HT-29 (cell line): ENCODE results near the gene RAB36. TPM values are rescaled to one million over a fixed set of nuclear protein-coding genes. Genes with fewer than 3 reads are reported as not detected.
A peak's percentile ranks its signal among the peaks of the same experiment; 100 is the strongest.

Source experiments
- DNase-seq: peaks from one replicate; pipeline ENCODE4 v3.0.0-alpha.2; 2015; ENCODE audit warnings: low spot score
- total RNA-seq: library from RNA; depleted of rRNA; stranded (reverse); fragments of >200 nt; shearing (Covaris generic); gene quantifications from 2 replicates; pipeline ENCODE4 v1.2.3, GENCODE V29; 2014

The RAB36 gene
- total RNA-seq, 1 experiment from 2014 or later, result 1.5 TPM

DNA sequence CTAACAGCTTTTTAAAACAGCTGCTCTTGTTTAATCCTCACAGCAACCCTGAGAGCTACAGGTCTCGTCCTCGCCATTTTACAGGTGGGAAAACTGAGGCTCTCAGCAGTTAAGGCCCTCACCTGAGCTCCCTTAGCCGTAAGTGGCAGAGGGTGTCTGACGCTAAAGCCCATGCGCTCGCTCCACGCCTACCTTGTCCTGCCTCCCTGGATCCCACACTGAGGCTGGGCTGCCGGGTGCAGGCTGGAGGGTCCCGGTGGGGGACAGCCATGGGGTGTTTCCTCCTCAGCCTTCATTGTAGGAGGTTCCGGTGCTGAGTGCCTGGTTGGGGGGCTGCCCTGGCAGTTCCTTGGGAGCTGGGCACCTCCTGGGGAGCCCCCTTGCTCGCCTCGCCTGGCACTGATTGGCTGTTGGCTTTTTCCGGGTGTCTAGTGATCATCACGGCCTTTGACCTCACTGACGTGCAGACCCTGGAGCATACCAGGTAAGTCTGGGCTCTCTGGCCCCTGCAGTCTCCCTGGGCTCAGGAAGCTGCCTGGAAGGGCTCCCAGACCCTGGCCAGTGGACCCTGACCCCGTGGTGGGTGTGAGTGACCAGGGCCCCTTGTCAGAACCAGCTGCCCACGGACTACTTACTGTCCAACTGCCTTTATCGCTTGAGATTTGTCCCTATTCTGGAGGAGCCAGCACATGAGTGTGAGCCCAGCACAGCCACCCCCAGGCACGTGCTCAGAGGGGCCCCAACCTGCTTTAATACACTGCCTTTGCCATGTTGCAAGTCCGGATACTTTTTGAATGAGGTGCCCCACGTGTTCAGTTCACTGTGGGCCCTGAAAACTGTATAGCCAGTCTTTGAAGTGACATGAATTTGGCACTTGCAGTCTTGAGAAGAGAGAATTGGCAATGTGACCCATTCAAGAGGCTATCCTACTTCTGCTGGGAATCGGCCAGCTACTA, 12.6 kb downstream of the RAB36 start:
- DNase-seq, result no peak

DNA sequence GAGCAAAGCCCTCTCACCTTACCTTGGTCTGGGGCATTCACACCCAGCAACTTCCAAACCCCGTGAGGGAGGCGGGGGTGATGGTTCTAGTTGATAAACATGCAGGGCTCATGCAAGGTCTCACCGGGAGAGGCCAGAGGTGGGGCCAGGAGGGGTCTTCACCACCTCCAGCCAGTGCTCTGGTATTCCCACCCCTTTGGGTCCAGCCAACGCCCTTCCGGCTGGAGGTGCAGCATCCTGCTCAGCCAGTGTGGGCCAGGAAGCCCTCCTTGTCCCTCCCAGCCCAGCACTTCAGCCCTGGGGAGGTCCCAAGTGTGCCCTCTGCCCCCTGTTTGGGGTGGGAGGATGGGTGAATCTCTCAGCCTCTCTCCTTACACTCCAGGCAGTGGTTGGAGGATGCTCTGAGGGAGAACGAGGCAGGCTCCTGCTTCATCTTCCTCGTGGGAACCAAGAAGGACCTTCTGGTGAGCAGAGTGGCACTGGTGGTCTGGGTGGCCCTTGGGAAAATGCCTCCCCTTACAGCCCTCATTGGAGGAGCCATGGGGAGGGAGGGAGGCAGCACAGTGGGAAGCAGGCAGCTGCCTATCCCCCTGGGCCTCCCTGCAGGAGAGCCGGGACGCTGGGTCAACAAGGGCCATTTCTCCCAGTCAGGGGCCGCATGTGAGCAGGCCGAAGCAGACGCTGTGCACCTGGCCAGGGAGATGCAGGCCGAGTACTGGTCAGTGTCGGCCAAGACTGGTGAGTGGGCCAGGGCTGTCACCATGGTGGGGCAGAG, 13.4 kb downstream of the RAB36 start:
- DNase-seq, result no peak

DNA sequence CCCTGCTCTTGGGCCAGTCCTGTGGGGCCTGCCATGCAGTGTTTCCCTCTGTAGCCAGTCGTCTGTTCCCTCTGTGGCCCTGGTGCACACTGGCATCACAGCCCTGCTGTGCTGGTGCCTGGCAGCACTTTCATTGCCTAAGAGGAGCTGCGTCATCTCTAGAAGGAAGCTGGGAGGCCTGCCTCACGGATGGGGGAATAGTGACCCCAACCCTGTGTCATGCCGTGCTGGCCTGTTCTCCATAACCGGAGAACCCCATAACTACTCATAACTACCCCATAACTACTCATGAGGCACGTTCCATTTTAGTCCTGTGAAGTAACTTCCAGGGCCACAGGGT, 14.0 kb downstream of the RAB36 start:
- no peak for DNase-seq

- DNase-seq, result no peak
These were observed 15.8 kb downstream of the RAB36 start for GRCh38 chr22:23161029-23161428.

- no peak for DNase-seq
These were observed 16.3 kb downstream of the RAB36 start for GRCh38 chr22:23161574-23161973.

DNA sequence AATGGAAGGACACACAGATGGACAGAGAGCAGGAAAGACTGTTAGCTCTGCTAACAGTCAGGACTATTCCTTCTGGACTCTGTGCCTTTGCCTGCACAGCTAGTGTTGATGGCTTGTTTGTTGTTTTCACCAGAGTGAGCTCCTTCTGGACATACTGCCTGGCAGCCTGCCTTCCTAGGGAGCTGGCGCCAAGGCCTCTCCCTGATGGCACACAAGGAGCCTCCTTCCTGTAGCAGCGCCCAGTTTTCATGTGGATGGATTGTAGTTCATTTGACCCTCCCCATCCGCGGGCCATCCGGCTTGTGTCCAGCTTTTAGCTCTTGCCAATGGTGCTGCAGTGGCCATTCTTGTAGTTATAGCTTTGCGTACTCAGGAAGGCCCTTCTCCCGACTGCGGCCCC, 18.4 kb downstream of the RAB36 start:
- DNase-seq, result no peak

GRCh38 chr22:23164091-23164490, 18.8 kb downstream of the RAB36 start:
- no peak for DNase-seq

GRCh38 chr22:23166042-23166831, 21.0 kb downstream of the RAB36 start:
- DNase-seq, result no peak

DNA sequence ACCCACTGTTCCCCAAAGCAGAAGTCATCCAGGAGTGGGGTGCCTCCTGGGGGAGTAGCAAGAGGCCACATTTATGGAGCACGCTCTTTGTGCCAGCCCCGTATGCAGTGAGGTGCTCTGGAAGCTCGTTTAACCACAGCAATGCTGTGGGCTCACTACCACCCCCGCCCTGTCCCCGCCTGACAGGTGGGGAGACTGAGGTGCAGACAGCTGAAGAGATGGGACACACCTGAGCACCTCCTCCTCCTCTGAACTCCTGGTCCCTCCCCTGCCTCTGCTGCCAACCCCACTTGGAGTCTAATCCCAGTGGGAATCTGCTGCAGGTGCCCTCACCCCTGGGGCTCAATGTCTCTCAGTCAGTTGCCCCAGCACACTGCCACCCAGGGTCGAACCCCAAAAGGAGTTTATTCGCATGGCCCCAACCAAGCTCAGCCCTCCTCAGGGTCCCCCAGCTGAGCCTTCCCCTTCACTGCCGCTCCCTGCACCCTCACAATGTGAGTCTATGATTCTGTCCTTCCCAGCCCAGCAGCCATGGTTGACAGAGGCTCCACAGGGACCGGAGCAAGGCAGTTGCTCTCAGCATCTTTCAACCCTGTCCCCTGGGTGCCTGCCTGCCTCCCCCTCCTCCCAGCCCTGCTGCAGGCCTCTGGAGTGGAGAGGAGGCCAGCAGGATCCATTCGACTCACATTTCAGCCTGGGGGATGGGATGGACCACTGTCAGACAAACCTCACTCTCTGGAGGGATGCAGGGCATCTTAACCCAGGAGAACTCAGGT, 21.8 kb downstream of the RAB36 start:
- DNase-seq, result no peak

- DNase-seq, result no peak
These were observed 23.2 kb downstream of the RAB36 start for GRCh38 chr22:23168391-23169042.

DNA sequence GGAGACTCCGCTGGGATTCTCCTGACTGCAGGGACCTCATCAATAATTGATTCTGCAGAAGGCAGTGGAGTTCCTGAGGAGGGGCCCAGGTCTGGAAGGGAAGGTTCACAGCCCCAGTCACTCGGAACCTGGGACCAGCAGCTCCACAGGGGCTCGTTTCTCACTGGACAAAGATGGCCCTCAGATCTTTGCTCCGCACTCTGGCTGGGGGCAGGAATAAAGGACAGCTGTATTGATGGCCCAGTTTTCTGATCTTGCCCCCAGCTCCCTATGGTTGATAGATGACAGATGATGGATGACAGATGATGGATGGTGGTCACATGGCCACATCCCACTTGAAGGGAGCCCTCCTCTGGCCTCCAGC, 23.7 kb downstream of the RAB36 start:
- DNase-seq, result no peak

DNA sequence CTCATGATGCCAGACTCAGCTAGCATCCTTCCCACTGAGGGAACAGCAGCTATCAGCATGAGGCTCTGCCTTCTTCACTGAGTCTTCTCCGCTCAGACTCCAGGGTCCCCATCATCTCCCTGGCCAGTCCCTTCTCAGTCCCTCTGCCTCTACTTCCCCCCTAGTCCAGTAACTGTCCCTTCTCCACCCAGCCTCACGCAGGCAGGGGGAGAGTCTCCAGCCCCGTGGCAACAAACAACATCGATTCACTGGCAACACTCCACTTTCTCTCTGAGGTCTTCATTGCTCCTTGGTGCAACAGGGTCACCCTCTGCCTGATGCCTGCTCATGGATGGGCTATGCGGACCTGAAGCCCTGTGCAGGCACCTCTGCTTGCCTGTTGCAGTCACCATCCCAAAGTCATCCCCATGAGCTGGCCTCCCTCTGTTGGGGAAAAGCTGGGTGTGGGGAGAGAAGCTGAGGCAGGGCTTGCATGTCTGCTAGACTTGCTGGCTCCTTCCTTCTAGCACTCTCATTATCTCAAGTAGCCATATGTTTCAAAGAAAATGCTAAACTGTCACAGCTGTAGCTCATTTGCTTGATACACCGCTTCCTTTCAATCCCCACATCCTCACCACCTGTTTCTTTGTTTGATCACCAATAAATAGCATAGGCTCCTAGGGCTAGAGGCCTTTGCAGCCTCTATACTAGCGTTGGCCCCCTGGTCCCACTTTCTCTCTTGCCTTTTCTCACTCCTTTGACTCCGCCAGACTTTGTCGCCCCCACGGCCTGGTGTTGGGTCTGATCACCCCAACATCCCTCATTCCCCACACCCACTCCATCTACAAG, 30.8 kb downstream of the RAB36 start:
- DNase-seq, result no peak

- DNase-seq, result no peak
These were observed 31.4 kb downstream of the RAB36 start for GRCh38 chr22:23176645-23177027.

DNA sequence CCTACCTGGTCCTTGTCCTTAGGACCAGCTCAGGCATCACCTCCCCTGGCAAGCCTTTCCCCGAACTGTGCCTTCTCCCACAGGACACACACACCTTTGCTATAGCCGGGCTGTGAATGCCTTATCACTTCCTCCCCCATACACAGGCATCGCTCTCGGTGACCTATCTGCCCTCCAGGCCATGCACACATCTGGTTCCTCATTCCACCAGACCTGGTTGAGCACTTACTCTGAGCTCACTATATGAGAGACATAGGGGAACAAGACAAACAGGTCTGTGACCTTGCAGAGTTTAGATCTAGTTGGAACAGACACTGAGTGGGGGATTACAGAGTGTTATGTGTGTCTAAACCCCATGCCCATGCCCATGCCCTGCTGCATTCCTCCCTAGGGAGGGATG, 31.9 kb downstream of the RAB36 start:
- no peak for DNase-seq

DNA sequence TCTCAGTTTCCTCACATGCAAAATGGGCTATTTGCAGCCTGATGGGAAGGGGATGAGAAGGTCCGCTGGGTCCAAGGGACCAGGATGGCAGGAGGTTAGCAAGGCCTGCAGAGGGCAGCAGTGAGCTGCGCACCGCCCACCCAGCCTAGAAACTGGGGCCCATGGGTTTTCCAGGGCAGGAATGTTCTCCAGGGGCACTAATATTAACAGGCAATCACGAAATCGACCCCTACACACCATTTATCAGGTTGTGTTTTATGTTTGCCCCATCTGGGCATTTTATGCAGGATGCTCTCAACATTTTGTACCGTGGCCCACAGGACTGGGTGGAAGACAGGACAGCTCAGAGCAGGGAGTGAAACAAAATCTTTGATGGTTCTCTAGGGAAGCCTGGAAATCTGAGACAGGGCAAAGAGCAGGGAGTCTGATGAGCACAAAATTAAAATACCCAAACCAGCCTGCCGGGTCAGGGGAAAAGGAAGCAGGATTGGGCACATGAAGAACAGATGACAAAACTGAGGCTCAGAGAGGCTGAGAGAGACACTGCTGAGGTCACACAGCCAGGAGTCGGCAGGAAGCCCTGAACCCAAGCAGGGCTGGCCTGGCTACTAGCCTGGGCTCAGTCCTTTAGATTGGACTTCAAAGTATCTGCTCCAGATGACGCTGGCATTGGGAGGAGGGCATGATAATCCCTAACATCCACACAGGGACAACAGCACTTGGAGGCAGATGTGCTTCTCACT, 33.4 kb downstream of the RAB36 start:
- DNase-seq, result peak; percentile 72

GRCh38 chr22:23179381-23180299, 34.4 kb downstream of the RAB36 start:
- no peak for DNase-seq

DNA sequence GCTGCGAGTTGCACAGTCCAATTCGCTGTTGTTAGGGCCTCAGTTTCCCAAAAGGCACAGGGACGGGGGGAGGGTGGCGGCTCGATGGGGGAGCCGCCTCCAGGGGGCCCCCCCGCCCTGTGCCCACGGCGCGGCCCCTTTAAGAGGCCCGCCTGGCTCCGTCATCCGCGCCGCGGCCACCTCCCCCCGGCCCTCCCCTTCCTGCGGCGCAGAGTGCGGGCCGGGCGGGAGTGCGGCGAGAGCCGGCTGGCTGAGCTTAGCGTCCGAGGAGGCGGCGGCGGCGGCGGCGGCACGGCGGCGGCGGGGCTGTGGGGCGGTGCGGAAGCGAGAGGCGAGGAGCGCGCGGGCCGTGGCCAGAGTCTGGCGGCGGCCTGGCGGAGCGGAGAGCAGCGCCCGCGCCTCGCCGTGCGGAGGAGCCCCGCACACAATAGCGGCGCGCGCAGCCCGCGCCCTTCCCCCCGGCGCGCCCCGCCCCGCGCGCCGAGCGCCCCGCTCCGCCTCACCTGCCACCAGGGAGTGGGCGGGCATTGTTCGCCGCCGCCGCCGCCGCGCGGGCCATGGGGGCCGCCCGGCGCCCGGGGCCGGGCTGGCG, 35.1 kb downstream of the RAB36 start, which contains the start of gene BCR:
BCR (plus strand) TSS at position 209 of the 592 bp plus-strand sequence. CDS start 452 bp downstream, outside the sequence.
- DNase-seq, result peak; percentile 49
